A673 (cell line): ENCODE data around the gene CFP. TPM values are rescaled to one million over a fixed set of nuclear protein-coding genes. Genes with fewer than 3 reads are reported as not detected.

ENCODE experiments used
- BruUV-seq: library from RNA; stranded (reverse); fragments of 400-500 nt; replicated peaks from 2 replicates; lab custom pipeline; 2021; lab: Mats Ljungman, UMichigan
- CTCF ChIA-PET: fragments of 300-600 bp; sonication (Branson Sonifier 250); formaldehyde crosslinking; loops from one replicate; lab custom pipeline; 2022; ENCODE audit warnings: antibody characterized with exemption; lab: Charles Lee
- POLR2A ChIA-PET: fragments of 300-600 bp; sonication (Branson Sonifier 250); formaldehyde crosslinking; loops from one replicate; lab custom pipeline; 2022; ENCODE audit warnings: antibody characterized with exemption; ENCODE audit not compliant: low non-redundant PET; lab: Charles Lee
- DNase-seq: peaks from one replicate; pipeline ENCODE4 v3.0.0-alpha.2; 2015; ENCODE audit warnings: low spot score
- H3K27ac ChIP-seq: fragments of 200-600 bp; sonication (generic); 2 replicates; pipeline ENCODE4 v1.5.1; 2016; ENCODE audit warnings: mixed run types, low read depth, mild to moderate bottlenecking, mixed read lengths, antibody characterized with exemption, low read length; ENCODE audit not compliant: poor library complexity, severe bottlenecking
- H3K27me3 ChIP-seq: fragments of 200-600 bp; sonication (generic); replicated peaks from 2 replicates; pipeline ENCODE4 v1.6.1; 2017; ENCODE audit warnings: mixed run types, low read depth, mild to moderate bottlenecking, mixed read lengths, antibody characterized with exemption, low read length; ENCODE audit not compliant: insufficient read depth, poor library complexity
- H3K36me3 ChIP-seq: fragments of 200-600 bp; sonication (generic); 2 replicates; pipeline ENCODE4 v1.6.1; 2016; ENCODE audit warnings: mixed run types, mild to moderate bottlenecking, mixed read lengths, antibody characterized with exemption, low read length; ENCODE audit not compliant: insufficient read depth, poor library complexity, severe bottlenecking
- H3K4me1 ChIP-seq: fragments of 200-600 bp; sonication (generic); 2 replicates; pipeline ENCODE4 v1.6.1; 2017; ENCODE audit warnings: mixed run types, mild to moderate bottlenecking, mixed read lengths, antibody characterized with exemption, low read length; ENCODE audit not compliant: insufficient read depth, poor library complexity, severe bottlenecking
- H3K4me3 ChIP-seq: fragments of 200-600 bp; sonication (generic); 2 replicates; pipeline ENCODE4 v1.5.1; 2016; ENCODE audit warnings: low read depth, mixed run types, mild to moderate bottlenecking, mixed read lengths, low read length; ENCODE audit not compliant: poor library complexity, severe bottlenecking
- H3K9me3 ChIP-seq: fragments of 200-600 bp; sonication (generic); 2 replicates; pipeline ENCODE4 v1.6.1; 2016; ENCODE audit warnings: mixed run types, low read depth, mild to moderate bottlenecking, mixed read lengths, antibody characterized with exemption, low read length; ENCODE audit not compliant: poor library complexity, severe bottlenecking
- EZH2 ChIP-seq: fragments of 200-600 bp; sonication (generic); IDR thresholded peaks from 2 replicates; pipeline ENCODE4 v1.6.1; 2017; ENCODE audit warnings: borderline replicate concordance, low read depth, mild to moderate bottlenecking, mixed read lengths, antibody characterized with exemption, low read length; ENCODE audit not compliant: poor library complexity, severe bottlenecking
- intact Hi-C: fragments of 100-400 bp; cut with micrococcal nuclease; formaldehyde crosslinking; loops from one replicate; pipeline ENCODE4 v1.10.0; 2022; ENCODE audit not compliant: unreplicated experiment
- total RNA-seq: library from RNA; stranded (reverse); gene quantifications from 2 replicates; pipeline ENCODE4 v1.2.3, GENCODE V29; 2021
- TF ChIP-seq, protein P1 (sequence below): fragments of 300-800, 200-600 bp; sonication (generic); conservative IDR thresholded peaks from 2 replicates; pipeline ENCODE4 v1.5.1; 2017; ENCODE audit warnings: low read depth, mild to moderate bottlenecking, antibody characterized with exemption, low read length, moderate library complexity, mixed read lengths

CFP gene
- total RNA-seq, 1 experiment from 2014 or later, result 2.3 TPM

DNA sequence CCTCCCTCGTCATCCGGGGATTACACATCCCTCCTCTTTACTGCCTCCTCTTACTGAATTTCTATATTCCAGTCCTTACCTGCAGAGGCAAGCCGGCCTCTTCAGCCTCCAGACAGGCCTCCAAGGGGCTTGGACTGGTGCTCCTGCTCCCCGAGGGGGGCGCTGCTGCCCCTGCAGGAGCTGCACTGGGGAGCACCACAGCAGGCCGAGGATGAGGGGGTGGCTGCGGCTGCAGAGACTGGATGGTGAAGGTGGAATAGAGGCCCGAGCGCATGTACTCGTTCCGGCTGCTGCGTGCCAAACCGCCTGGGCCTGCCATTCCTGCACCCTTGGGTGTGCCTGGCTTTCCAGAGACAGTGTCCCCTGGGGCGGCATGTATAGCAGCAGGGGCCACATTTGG is 9.1 kb upstream of the CFP start:
- Histone ChIP-seq H3K9me3 (no peaks in the 10 kb centered on the region), H3K4me3 (no peak overlapping the region), H3K36me3 (peaks cover 36% of the 10 kb centered on the region), H3K4me1 (no peaks in the 10 kb centered on the region), H3K27ac (no peak overlapping the region), H3K27me3 (no peaks in the 10 kb centered on the region)
- ChIA-PET POLR2A (no interaction called here), CTCF (no interaction called here)
- intact Hi-C loops, result no loop called here
- DNase-seq, result no peak
- no peak for TF ChIP-seq EZH2
- TF ChIP-seq, protein P1, sequence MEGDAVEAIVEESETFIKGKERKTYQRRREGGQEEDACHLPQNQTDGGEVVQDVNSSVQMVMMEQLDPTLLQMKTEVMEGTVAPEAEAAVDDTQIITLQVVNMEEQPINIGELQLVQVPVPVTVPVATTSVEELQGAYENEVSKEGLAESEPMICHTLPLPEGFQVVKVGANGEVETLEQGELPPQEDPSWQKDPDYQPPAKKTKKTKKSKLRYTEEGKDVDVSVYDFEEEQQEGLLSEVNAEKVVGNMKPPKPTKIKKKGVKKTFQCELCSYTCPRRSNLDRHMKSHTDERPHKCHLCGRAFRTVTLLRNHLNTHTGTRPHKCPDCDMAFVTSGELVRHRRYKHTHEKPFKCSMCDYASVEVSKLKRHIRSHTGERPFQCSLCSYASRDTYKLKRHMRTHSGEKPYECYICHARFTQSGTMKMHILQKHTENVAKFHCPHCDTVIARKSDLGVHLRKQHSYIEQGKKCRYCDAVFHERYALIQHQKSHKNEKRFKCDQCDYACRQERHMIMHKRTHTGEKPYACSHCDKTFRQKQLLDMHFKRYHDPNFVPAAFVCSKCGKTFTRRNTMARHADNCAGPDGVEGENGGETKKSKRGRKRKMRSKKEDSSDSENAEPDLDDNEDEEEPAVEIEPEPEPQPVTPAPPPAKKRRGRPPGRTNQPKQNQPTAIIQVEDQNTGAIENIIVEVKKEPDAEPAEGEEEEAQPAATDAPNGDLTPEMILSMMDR, result no peak
- BruUV-seq, result no TSS peak

DNA sequence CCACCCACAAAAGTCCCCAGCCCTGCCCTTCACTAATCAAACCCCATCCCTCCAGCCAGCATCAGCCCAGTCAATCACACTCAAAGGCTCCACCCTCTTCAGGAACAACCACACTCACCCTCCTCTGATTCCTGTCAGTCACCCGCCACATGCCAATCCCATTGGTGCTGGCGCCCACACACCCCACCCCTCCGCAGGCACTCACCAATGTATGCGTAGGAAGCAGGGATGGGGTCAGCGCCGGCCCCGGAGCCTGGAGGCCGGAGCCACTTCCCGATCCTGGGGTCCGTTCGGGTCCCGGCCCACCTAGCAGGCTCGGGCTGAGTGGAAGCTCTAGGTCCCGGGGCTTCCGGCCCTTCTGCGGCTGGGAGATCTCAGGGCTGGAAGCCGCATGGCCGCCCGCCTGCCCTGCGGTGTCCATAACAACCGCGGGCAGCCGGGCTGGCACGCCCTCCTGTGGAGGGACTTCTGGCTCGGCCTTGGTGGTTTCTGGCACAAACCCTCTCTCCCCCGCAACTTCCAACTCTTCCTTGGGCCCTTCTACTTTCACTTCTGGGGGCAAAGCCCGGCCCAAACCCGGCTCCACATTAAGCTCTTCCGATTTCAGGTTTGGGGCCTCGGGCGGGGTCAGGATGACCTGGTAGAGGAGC is 7.9 kb upstream of the CFP start:
- Histone ChIP-seq H3K36me3 (peaks cover 36% of the 10 kb centered on the region), H3K4me3 (no peak overlapping the region), H3K27ac (no peak overlapping the region), H3K9me3 (no peaks in the 10 kb centered on the region), H3K27me3 (no peaks in the 10 kb centered on the region), H3K4me1 (no peaks in the 10 kb centered on the region)
- TF ChIP-seq EZH2, result no peak
- TF ChIP-seq, protein P1, result no peak
- ChIA-PET CTCF (no interaction called here), POLR2A (no interaction called here)
- BruUV-seq, result no TSS peak
- DNase-seq, result no peak
- intact Hi-C loops, result no loop called here

DNA sequence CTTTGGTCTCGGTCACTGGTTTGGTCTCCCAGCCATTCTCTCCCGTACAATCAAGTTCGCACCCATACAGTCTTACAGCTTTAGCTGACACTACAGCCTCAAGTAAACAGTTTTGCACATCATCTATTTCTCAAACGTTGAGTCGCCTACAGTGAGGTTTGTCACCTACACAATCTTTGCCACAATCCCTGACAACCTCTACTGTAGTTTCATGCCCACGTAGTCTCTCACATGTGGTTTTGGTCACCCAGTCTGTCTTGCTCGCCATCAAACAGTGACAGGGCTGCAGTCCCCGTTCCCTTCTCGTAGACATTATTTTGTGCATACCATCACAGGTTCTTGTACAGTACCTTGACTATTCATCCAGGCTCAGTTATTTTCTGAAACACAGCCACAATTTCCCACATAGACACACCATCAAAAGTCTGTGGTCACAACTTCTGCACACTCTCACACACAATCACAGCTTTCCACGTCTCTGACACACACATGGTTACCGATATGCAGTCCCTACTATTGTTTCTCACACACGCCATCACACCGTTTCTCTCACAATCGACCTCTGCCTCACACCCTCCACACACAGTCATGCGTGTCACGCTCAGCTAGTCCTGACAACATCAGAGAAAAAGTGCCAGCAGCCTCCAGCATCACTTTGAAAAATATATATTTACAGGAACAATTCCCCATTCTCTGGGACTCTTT is 5.3 kb upstream of the CFP start:
- no peaks in the 10 kb centered on the region for H3K27me3 ChIP-seq
- CTCF ChIA-PET, result no interaction called here
- no peaks in the 10 kb centered on the region for H3K4me1 ChIP-seq
- H3K9me3 ChIP-seq, result no peaks in the 10 kb centered on the region
- BruUV-seq, result no TSS peak
- no peak overlapping the region for H3K27ac ChIP-seq
- H3K36me3 ChIP-seq, result peaks cover 23% of the 10 kb centered on the region
- POLR2A ChIA-PET, result no interaction called here
- DNase-seq, result no peak
- intact Hi-C loops, result no loop called here
- TF ChIP-seq, protein P1, result no peak
- TF ChIP-seq EZH2, result no peak
- H3K4me3 ChIP-seq, result no peak overlapping the region
